Naive thymus-derived CD4-positive, alpha-beta T cell (primary cell): ENCODE data around the gene DAAM2. TPM values are rescaled to one million over a fixed set of nuclear protein-coding genes. Genes with fewer than 3 reads are reported as not detected.
A peak's percentile ranks its signal among the peaks of the same experiment; 100 is the strongest.

Experiments
- ATAC-seq: fragments of 150-1000 bp; cut with Tn5 transposase; 2 replicates; pipeline ENCODE4 v1.10.0; 2021; ENCODE audit warnings: mild to moderate bottlenecking, moderate library complexity
- CTCF ChIA-PET: fragments of 350-600 bp; sonication (Branson Sonifier 250); formaldehyde crosslinking; loops from one replicate; lab custom pipeline; 2021; ENCODE audit warnings: antibody characterized with exemption; lab: Charles Lee
- POLR2A ChIA-PET: fragments of 350-600 bp; sonication (Branson Sonifier 250); formaldehyde crosslinking; loops from one replicate; lab custom pipeline; 2021; ENCODE audit warnings: antibody characterized with exemption, inconsistent platforms; lab: Charles Lee
- DNase-seq, 9 donors: peaks; one replicate each; pipeline versions ENCODE4 v3.0.0 to v3.0.0-alpha.2; 2020 to 2022; ENCODE audit warnings: mixed read lengths in 1 of 9
- H3K27ac ChIP-seq: one replicate; pipeline ENCODE4 v1.7.0; 2013; ENCODE audit warnings: mild to moderate bottlenecking, low read depth, low read length, moderate library complexity
- H3K27me3 ChIP-seq, 2 donors: one replicate each; pipeline ENCODE4 v1.7.0; 2013; ENCODE audit warnings: low read length in 2 of 2, mild to moderate bottlenecking in 2 of 2, moderate library complexity in 2 of 2; ENCODE audit not compliant: control insufficient read depth in 2 of 2, insufficient read depth in 2 of 2
- H3K36me3 ChIP-seq, 3 experiments: 1 replicate in 2 of 3; 2 replicates in 1 of 3; pipeline ENCODE4 v1.7.0; 2013; ENCODE audit warnings: low read length in 3 of 3, mild to moderate bottlenecking in 3 of 3, moderate library complexity in 1 of 3; ENCODE audit not compliant: insufficient read depth in 3 of 3, control insufficient read depth in 2 of 3
- H3K4me1 ChIP-seq, 2 donors: one replicate each; pipeline ENCODE4 v1.7.0; 2013; ENCODE audit warnings: low read length in 2 of 2, mild to moderate bottlenecking in 2 of 2, moderate library complexity in 1 of 2; ENCODE audit not compliant: control insufficient read depth in 2 of 2, insufficient read depth in 2 of 2
- H3K4me3 ChIP-seq: 2 replicates; pipeline ENCODE4 v1.7.0; 2013; ENCODE audit warnings: mild to moderate bottlenecking, low read length
- H3K9me3 ChIP-seq, 3 experiments: 1 replicate in 2 of 3; 2 replicates in 1 of 3; pipeline ENCODE4 v1.7.0; 2013; ENCODE audit warnings: low read length in 3 of 3; ENCODE audit not compliant: control insufficient read depth in 2 of 3
- H3K27ac Mint-ChIP-seq, 9 donors: one replicate each; pipeline ENCODE4 v1.8.0; 2020 to 2022; ENCODE audit warnings: mixed read lengths in 9 of 9, mild to moderate bottlenecking in 8 of 9, moderate library complexity in 5 of 9, inconsistent platforms in 2 of 9
- H3K27me3 Mint-ChIP-seq, 5 donors: one replicate each; pipeline ENCODE4 v1.8.0; 2021 to 2022; ENCODE audit warnings: mixed read lengths in 5 of 5, mild to moderate bottlenecking in 1 of 5
- H3K36me3 Mint-ChIP-seq, 5 donors: one replicate each; pipeline ENCODE4 v1.8.0; 2020 to 2022; ENCODE audit warnings: mixed read lengths in 5 of 5, mild to moderate bottlenecking in 3 of 5, inconsistent platforms in 1 of 5
- H3K4me1 Mint-ChIP-seq, 7 donors: one replicate each; pipeline ENCODE4 v1.8.0; 2020 to 2022; ENCODE audit warnings: mixed read lengths in 7 of 7, mild to moderate bottlenecking in 3 of 7, inconsistent platforms in 1 of 7
- H3K4me3 Mint-ChIP-seq, 10 donors: one replicate each; pipeline ENCODE4 v1.8.0; 2020 to 2022; ENCODE audit warnings: mild to moderate bottlenecking in 10 of 10, mixed read lengths in 10 of 10, moderate library complexity in 6 of 10, inconsistent platforms in 2 of 10
- H3K9me3 Mint-ChIP-seq, 11 donors: one replicate each; pipeline ENCODE4 v1.8.0; 2020 to 2022; ENCODE audit warnings: mixed read lengths in 11 of 11, mild to moderate bottlenecking in 4 of 11, inconsistent platforms in 1 of 11, moderate library complexity in 1 of 11
- intact Hi-C, 2 donors: fragments of 100-400 bp; cut with micrococcal nuclease; formaldehyde crosslinking; loops; one replicate each; pipeline ENCODE4 v1.15.1; 2023
- polyA plus RNA-seq, 2 donors: library from polyadenylated mRNA; unstranded; fragments of 300-500 nt; fragmentation: Illumina TruSeq; gene quantifications; one replicate each; pipeline ENCODE4 v1.2.3, GENCODE V29; 2021
- total RNA-seq, 6 experiments: library from RNA in 5 of 6; stranded (reverse) in 5 of 6; gene quantifications; 1 replicate in 5 of 6; 2 replicates in 1 of 6; pipeline ENCODE4 v1.2.3 and lab custom pipeline; 2021 to 2026

Gene DAAM2
- total and polyA plus RNA-seq, 7 experiments from 2014 or later: not detected

DNA sequence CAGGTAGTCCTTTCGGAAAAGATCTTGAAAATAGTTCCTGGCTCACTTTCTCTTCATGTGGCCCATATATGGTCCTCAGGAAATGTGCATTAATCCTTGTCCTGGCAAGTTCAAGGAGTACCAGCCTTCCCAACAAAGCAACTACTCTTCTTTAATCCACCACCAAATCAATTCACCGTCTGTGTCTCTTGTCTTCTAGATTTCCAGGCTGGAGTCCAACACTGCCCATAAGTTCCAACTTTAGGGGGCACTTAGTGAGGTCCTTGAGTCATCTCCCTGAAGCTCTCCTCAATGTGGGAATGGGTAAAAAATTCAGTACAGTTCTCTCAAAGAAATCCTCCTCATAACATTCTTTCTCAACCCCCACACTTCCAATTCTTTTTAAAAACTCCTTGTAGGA is 6.9 kb upstream of the DAAM2 start:
- intact Hi-C loops: no loop called here
- ATAC-seq: no peak
- Histone ChIP-seq H3K36me3 (no peaks in the 10 kb centered on the region), H3K27me3 (no peaks in the 10 kb centered on the region), H3K9me3 (no peaks in the 10 kb centered on the region), H3K4me3 (no peak overlapping the region), H3K4me1 (no peaks in the 10 kb centered on the region), H3K27ac (no peak overlapping the region)
- no peak overlapping the region for H3K27ac Mint-ChIP-seq
- ChIA-PET CTCF (no interaction called here), POLR2A (no interaction called here)
- H3K4me3 Mint-ChIP-seq: no peak overlapping the region
- DNase-seq: no peak
- peaks cover 0 to 18% (median 8%) of the 10 kb centered on the region in 11 donors for H3K9me3 Mint-ChIP-seq
- no peaks in the 10 kb centered on the region for H3K4me1 Mint-ChIP-seq
- H3K36me3 Mint-ChIP-seq: peaks cover 0 to 3% (median 0%) of the 10 kb centered on the region in 5 donors
- peaks cover 7 to 33% (median 14%) of the 10 kb centered on the region in 5 donors for H3K27me3 Mint-ChIP-seq

DNA sequence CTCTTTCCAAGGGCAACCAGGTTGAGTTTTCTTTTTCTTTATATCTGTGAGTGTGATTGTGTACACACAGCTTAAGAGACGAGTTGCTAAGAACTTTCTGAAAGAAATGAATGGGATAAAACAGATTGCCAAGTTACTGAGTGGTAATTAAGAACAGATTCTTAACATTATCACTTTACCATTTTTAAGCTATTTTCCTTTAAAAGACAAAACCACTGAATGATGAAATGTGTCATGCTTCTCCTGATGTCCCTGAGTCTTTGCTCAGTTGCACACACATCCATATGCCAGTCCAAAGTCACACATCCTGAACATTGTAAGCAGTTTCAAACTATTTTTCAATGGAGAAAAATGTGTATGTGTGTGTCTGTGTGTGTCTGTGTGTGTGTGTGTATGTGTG is 5.5 kb upstream of the DAAM2 start:
- H3K27ac ChIP-seq: no peak overlapping the region
- Mint-ChIP-seq H3K27me3 (peaks cover 18 to 37% (median 27%) of the 10 kb centered on the region in 5 donors), H3K36me3 (peaks cover 0 to 3% (median 0%) of the 10 kb centered on the region in 5 donors), H3K4me1 (no peaks in the 10 kb centered on the region), H3K27ac (no peak overlapping the region), H3K4me3 (no peak overlapping the region), H3K9me3 (peaks cover 0 to 18% (median 8%) of the 10 kb centered on the region in 11 donors)
- H3K9me3 ChIP-seq: no peaks in the 10 kb centered on the region
- ChIA-PET CTCF (no interaction called here), POLR2A (no interaction called here)
- DNase-seq: no peak
- ATAC-seq: no peak
- no peaks in the 10 kb centered on the region for H3K4me1 ChIP-seq
- intact Hi-C loops: no loop called here
- H3K36me3 ChIP-seq: no peaks in the 10 kb centered on the region
- H3K27me3 ChIP-seq: no peaks in the 10 kb centered on the region
- no peak overlapping the region for H3K4me3 ChIP-seq

GRCh38 chr6:39787322-39787721 is 4.9 kb upstream of the DAAM2 start:
- Histone ChIP-seq H3K36me3 (no peaks in the 10 kb centered on the region), H3K4me1 (no peaks in the 10 kb centered on the region), H3K27ac (no peak overlapping the region), H3K4me3 (no peak overlapping the region), H3K27me3 (no peaks in the 10 kb centered on the region), H3K9me3 (no peaks in the 10 kb centered on the region)
- DNase-seq (no peak), ATAC-seq (no peak)
- Mint-ChIP-seq H3K27me3 (peaks cover 20 to 37% (median 32%) of the 10 kb centered on the region in 5 donors), H3K27ac (no peak overlapping the region), H3K9me3 (peaks cover 0 to 18% (median 7%) of the 10 kb centered on the region in 11 donors), H3K36me3 (peaks cover 0 to 3% (median 0%) of the 10 kb centered on the region in 5 donors), H3K4me3 (no peak overlapping the region), H3K4me1 (no peaks in the 10 kb centered on the region)
- ChIA-PET CTCF (no interaction called here), POLR2A (no interaction called here)
- intact Hi-C loops: no loop called here

DNA sequence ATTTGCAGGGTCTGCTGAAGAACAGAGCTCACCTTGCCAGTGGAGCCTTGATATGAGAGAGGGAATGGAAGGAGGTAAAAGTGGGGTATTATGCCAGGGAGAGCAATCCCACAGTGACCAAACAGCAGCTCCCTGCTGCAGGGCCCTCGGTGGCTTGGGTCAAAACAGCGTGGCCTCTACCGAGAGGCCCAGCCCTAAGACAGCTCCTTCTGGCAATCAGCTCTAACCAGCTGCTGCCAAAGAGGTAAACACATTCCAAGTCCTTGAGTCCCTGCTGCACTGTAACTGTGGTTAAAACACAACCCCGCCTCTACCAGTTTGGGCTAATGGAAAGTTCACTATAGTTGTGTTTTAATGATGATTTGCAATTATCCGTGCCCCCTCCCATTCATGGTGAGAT is 1.4 kb upstream of the DAAM2 start:
- H3K4me3 Mint-ChIP-seq: no peak overlapping the region
- Histone ChIP-seq H3K36me3 (no peaks in the 10 kb centered on the region), H3K27me3 (no peaks in the 10 kb centered on the region), H3K9me3 (no peaks in the 10 kb centered on the region), H3K4me1 (no peaks in the 10 kb centered on the region), H3K27ac (no peak overlapping the region), H3K4me3 (no peak overlapping the region)
- peaks cover 0 to 5% (median 0%) of the 10 kb centered on the region in 7 donors for H3K4me1 Mint-ChIP-seq
- H3K27ac Mint-ChIP-seq: no peak overlapping the region
- POLR2A ChIA-PET: no interaction called here
- no peak for ATAC-seq
- H3K36me3 Mint-ChIP-seq: no peaks in the 10 kb centered on the region
- H3K27me3 Mint-ChIP-seq: peaks cover 41 to 67% (median 55%) of the 10 kb centered on the region in 5 donors
- intact Hi-C loops: no loop called here
- DNase-seq: no peak
- CTCF ChIA-PET: no interaction called here
- no peaks in the 10 kb centered on the region for H3K9me3 Mint-ChIP-seq

GRCh38 chr6:39791311-39791710 is 865 bp upstream of the DAAM2 start:
- Mint-ChIP-seq H3K27me3 (peaks cover 41 to 70% (median 56%) of the 10 kb centered on the region in 5 donors), H3K4me3 (no peak overlapping the region), H3K9me3 (no peaks in the 10 kb centered on the region), H3K36me3 (no peaks in the 10 kb centered on the region), H3K27ac (no peak overlapping the region), H3K4me1 (peaks cover 0 to 5% (median 0%) of the 10 kb centered on the region in 7 donors)
- no peaks in the 10 kb centered on the region for H3K27me3 ChIP-seq
- H3K4me1 ChIP-seq: no peaks in the 10 kb centered on the region
- ATAC-seq (no peak), DNase-seq (no peak)
- no peak overlapping the region for H3K27ac ChIP-seq
- intact Hi-C loops: no loop called here
- ChIA-PET POLR2A (no interaction called here), CTCF (no interaction called here)
- H3K9me3 ChIP-seq: no peaks in the 10 kb centered on the region
- no peaks in the 10 kb centered on the region for H3K36me3 ChIP-seq
- H3K4me3 ChIP-seq: no peak overlapping the region

DNA sequence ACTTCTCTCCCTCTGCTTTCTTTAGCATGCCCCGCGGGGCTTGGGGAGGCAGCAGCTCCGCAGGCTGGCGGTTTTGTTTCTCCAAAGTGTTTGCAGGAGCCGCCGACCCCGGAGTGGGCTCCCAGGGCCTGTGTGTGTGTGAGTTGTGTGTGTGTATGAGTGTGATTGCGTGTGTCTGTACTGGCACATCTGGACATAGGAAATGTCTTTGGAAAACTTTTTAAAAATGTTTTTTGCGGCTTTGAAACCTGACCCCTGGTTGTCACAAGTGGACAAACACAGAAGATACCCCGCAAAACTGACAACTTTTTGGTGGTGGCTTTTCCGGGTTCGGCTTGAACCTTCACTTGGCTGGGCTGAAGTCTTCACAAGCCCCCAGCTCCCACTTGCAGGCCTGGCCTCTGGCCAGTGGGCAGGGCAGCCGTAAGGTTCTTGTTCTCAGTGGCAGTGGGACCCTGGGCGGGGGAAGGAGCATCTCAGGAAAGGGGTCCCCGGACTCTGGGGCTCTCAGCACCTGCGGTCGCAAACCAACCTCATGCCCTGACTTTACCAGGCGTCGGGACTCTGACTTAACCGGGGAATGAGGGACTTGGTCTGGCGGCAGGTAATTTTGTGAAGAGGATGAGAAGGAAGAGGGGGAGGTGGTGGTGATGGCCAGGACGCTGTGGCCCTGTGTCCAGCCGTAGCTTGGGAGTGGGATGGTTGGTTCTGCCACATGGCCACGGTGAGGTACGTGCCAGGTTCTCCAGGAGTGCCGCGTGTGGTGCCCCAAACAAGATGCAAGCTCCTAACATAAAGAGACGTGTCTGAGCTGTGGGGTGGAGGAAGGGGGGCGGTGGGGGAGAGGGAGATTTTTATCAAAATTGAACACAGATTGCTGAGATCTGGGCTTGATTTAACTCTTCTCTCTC is 619 bp downstream of the DAAM2 start:
- CTCF ChIA-PET: no interaction called here
- Histone ChIP-seq H3K4me3 (no peak overlapping the region), H3K36me3 (no peaks in the 10 kb centered on the region), H3K27ac (no peak overlapping the region), H3K27me3 (no peaks in the 10 kb centered on the region), H3K9me3 (no peaks in the 10 kb centered on the region), H3K4me1 (no peaks in the 10 kb centered on the region)
- no peak for DNase-seq
- Mint-ChIP-seq H3K27me3 (peaks cover 41 to 64% (median 57%) of the 10 kb centered on the region in 5 donors), H3K36me3 (no peaks in the 10 kb centered on the region), H3K27ac (no peak overlapping the region), H3K9me3 (no peaks in the 10 kb centered on the region), H3K4me3 (peak overlapping the region in 3 of 10 donors; percentile 10 to 37 (median 35)), H3K4me1 (peaks cover 0 to 5% (median 0%) of the 10 kb centered on the region in 7 donors)
- POLR2A ChIA-PET: no interaction called here
- no peak for ATAC-seq
- intact Hi-C loops: no loop called here

- H3K4me3 Mint-ChIP-seq: no peak overlapping the region
- DNase-seq: no peak
- no peak overlapping the region for H3K4me3 ChIP-seq
- peaks cover 41 to 60% (median 57%) of the 10 kb centered on the region in 5 donors for H3K27me3 Mint-ChIP-seq
- H3K27ac Mint-ChIP-seq: no peak overlapping the region
- ChIA-PET CTCF (no interaction called here), POLR2A (no interaction called here)
- no peak for ATAC-seq
- no peaks in the 10 kb centered on the region for H3K27me3 ChIP-seq
- H3K9me3 Mint-ChIP-seq: no peaks in the 10 kb centered on the region
- H3K9me3 ChIP-seq: no peaks in the 10 kb centered on the region
- H3K36me3 Mint-ChIP-seq: no peaks in the 10 kb centered on the region
- peaks cover 0 to 5% (median 0%) of the 10 kb centered on the region in 7 donors for H3K4me1 Mint-ChIP-seq
- no peaks in the 10 kb centered on the region for H3K4me1 ChIP-seq
- no peaks in the 10 kb centered on the region for H3K36me3 ChIP-seq
- intact Hi-C loops: no loop called here
- H3K27ac ChIP-seq: no peak overlapping the region
Measured at GRCh38 chr6:39793516-39793915, 1.3 kb downstream of the DAAM2 start.
